HepG2 (cell line): Measurements from ENCODE around the gene ASTN2. TPM values are rescaled to one million over a fixed set of nuclear protein-coding genes. Genes with fewer than 3 reads are reported as not detected.

Experiments used
- ATAC-seq: fragments of 200-7000 bp; cut with Tn5 transposase; 3 replicates; pipeline ENCODE4 v1.9.1; 2020; ENCODE audit warnings: mild to moderate bottlenecking, moderate library complexity
- BruUV-seq: library from RNA; stranded (reverse); fragments of 400-500 nt; replicated peaks from 2 replicates; lab custom pipeline; 2021; lab: Mats Ljungman, UMichigan
- CTCF ChIA-PET: fragments of 300-600 bp; formaldehyde crosslinking; extraction: SDS; loops from one replicate; lab custom pipeline; 2021; ENCODE audit warnings: low total read pairs, inconsistent platforms, low intra/inter-chr PET ratio; lab: Yijun Ruan, JAX
- POLR2A ChIA-PET: fragments of 350-600 bp; sonication (Branson Sonifier 250); formaldehyde crosslinking; loops from one replicate; lab custom pipeline; 2020; ENCODE audit warnings: antibody characterized with exemption, inconsistent platforms; lab: Yijun Ruan, JAX
- DNase-seq: peaks from one replicate; pipeline ENCODE4 v3.0.0-alpha.2; 2015; ENCODE audit warnings: low spot score
- FAIRE-seq: peaks from 3 replicates; lab custom pipeline; 2011; peaks lifted over from hg19 to GRCh38; lab: Jason Lieb, UNC
- H2AFZ ChIP-seq: one replicate; pipeline ENCODE4 v1.6.1; 2011; ENCODE audit warnings: low read length, inconsistent platforms
- H3K27ac ChIP-seq: fragments of 300-600 bp; 3 replicates; pipeline ENCODE4 v1.8.0; 2011; ENCODE audit warnings: mixed run types, mild to moderate bottlenecking, mixed read lengths, low read length, inconsistent platforms; ENCODE audit not compliant: insufficient read depth; ENCODE audit errors: extremely low read length
- H3K27me3 ChIP-seq, 2 experiments: fragments of 200-600 bp in 1 of 2; 2 replicates in 1 of 2; 3 replicates in 1 of 2; pipeline versions ENCODE4 v1.6.0 to v1.8.0; 2011; ENCODE audit warnings: low read length in 2 of 2, mild to moderate bottlenecking in 2 of 2, moderate library complexity in 2 of 2, inconsistent platforms in 1 of 2; ENCODE audit not compliant: insufficient read depth in 2 of 2, control insufficient read depth in 1 of 2
- H3K36me3 ChIP-seq, 2 experiments: fragments of 200-600 bp in 1 of 2; replicated peaks in 1 of 2; 2 replicates in 1 of 2; 3 replicates in 1 of 2; pipeline versions ENCODE4 v1.5.1 to v1.8.0; 2011; ENCODE audit warnings: low read length in 2 of 2, inconsistent platforms in 1 of 2; ENCODE audit not compliant: insufficient read depth in 2 of 2, control insufficient read depth in 1 of 2
- H3K4me1 ChIP-seq: 2 replicates; pipeline ENCODE4 v1.5.1; 2012; ENCODE audit warnings: low read length, inconsistent platforms; ENCODE audit not compliant: insufficient read depth
- H3K4me2 ChIP-seq: 2 replicates; pipeline ENCODE4 v1.6.0; 2011; ENCODE audit warnings: low read depth, low read length, inconsistent platforms
- H3K4me3 ChIP-seq, 3 experiments: fragments of 200-600 bp in 1 of 3; sonication (generic), shearing (Covaris generic) in 1 of 3; replicated peaks in 1 of 3; 2 replicates each; pipeline ENCODE4 v1.5.1; 2011 to 2016; ENCODE audit warnings: low read length in 3 of 3, inconsistent platforms in 2 of 3, low read depth in 2 of 3, mild to moderate bottlenecking in 2 of 3, control low read depth in 1 of 3, mixed read lengths in 1 of 3; ENCODE audit not compliant: insufficient read depth in 1 of 3
- H3K79me2 ChIP-seq: one replicate; pipeline ENCODE4 v1.6.1; 2011; ENCODE audit warnings: low read length, inconsistent platforms; ENCODE audit not compliant: insufficient read depth
- H3K9ac ChIP-seq: 2 replicates; pipeline ENCODE4 v1.6.0; 2011; ENCODE audit warnings: mild to moderate bottlenecking, low read depth, low read length, inconsistent platforms; ENCODE audit not compliant: insufficient read depth
- H3K9me3 ChIP-seq: 2 replicates; pipeline ENCODE4 v1.5.1; 2012; ENCODE audit warnings: mild to moderate bottlenecking, low read length
- H4K20me1 ChIP-seq: 2 replicates; pipeline ENCODE4 v1.6.0; 2011; ENCODE audit warnings: inconsistent platforms, mild to moderate bottlenecking, low read length, moderate library complexity; ENCODE audit not compliant: insufficient read depth
- AHR ChIP-seq: IDR thresholded peaks from 2 replicates; pipeline ENCODE4 v1.6.1; 2018; ENCODE audit warnings: missing genetic modification reagents, missing compliant biosample characterization
- CC2D1A ChIP-seq: sonication (generic); formaldehyde crosslinking; IDR thresholded peaks from 2 replicates; pipeline ENCODE4 v1.8.1; 2023; ENCODE audit warnings: mild to moderate bottlenecking, missing genetic modification reagents
- DNMT1 ChIP-seq: sonication (generic); formaldehyde crosslinking; IDR thresholded peaks from 2 replicates; pipeline ENCODE4 v1.5.1; 2020; ENCODE audit warnings: mild to moderate bottlenecking, missing genetic modification reagents
- ISL2 ChIP-seq: sonication (generic); formaldehyde crosslinking; IDR thresholded peaks from 2 replicates; pipeline ENCODE4 v1.5.0; 2020; ENCODE audit warnings: missing genetic modification reagents
- MTA1 ChIP-seq: sonication (generic); formaldehyde crosslinking; IDR thresholded peaks from 2 replicates; pipeline ENCODE4 v1.4.0; 2020; ENCODE audit warnings: missing genetic modification reagents, mild to moderate bottlenecking, borderline replicate concordance
- NFE2 ChIP-seq: sonication (generic); formaldehyde crosslinking; IDR thresholded peaks from 2 replicates; pipeline ENCODE4 v1.4.0; 2020; ENCODE audit warnings: missing genetic modification reagents
- SMAD1 ChIP-seq: sonication (generic); formaldehyde crosslinking; IDR thresholded peaks from 2 replicates; pipeline ENCODE4 v1.4.0; 2020; ENCODE audit warnings: missing genetic modification reagents, low read depth, mild to moderate bottlenecking, borderline replicate concordance
- SMARCC2 ChIP-seq: fragments of 450-650 bp; IDR thresholded peaks from 2 replicates; pipeline ENCODE4 v1.6.1; 2017; ENCODE audit warnings: antibody characterized with exemption, mild to moderate bottlenecking
- TEAD2 ChIP-seq: sonication (generic); formaldehyde crosslinking; IDR thresholded peaks from 2 replicates; pipeline ENCODE4 v1.9.0; 2021; ENCODE audit warnings: missing genetic modification reagents
- ZBTB3 ChIP-seq: sonication (generic); formaldehyde crosslinking; IDR thresholded peaks from 2 replicates; pipeline ENCODE4 v1.4.0; 2020; ENCODE audit warnings: low read depth, mild to moderate bottlenecking, moderate library complexity, missing genetic modification reagents, borderline replicate concordance
- ZBTB42 ChIP-seq: sonication (generic); formaldehyde crosslinking; IDR thresholded peaks from 2 replicates; pipeline ENCODE4 v1.5.0; 2020; ENCODE audit warnings: mild to moderate bottlenecking, missing genetic modification reagents
- ZMAT5 ChIP-seq: sonication (generic); formaldehyde crosslinking; IDR thresholded peaks from 2 replicates; pipeline ENCODE4 v1.5.0; 2020; ENCODE audit warnings: mild to moderate bottlenecking, low read depth, missing genetic modification reagents, borderline replicate concordance
- ZNF33A ChIP-seq: sonication (generic); formaldehyde crosslinking; IDR thresholded peaks from 2 replicates; pipeline ENCODE4 v1.5.1; 2020; ENCODE audit warnings: missing genetic modification reagents, mild to moderate bottlenecking, moderate library complexity, borderline replicate concordance
- ZNF678 ChIP-seq: sonication (generic); formaldehyde crosslinking; IDR thresholded peaks from 2 replicates; pipeline ENCODE4 v1.4.0; 2020; ENCODE audit warnings: mild to moderate bottlenecking, missing genetic modification reagents
- ZNF841 ChIP-seq: sonication (generic); formaldehyde crosslinking; IDR thresholded peaks from 2 replicates; pipeline ENCODE4 v1.8.1; 2023; ENCODE audit warnings: missing genetic modification reagents, borderline replicate concordance
- WGBS: methylation state at CpG from one replicate; pipeline ENCODE4 v1.1.6; 2017; ENCODE audit warnings: low lambda C conversion rate; 5-methylcytosine and 5-hydroxymethylcytosine counted together
- in situ Hi-C: cut with HindIII; loops from 2 replicates; pipeline ENCODE4 v1.10.0; 2017; ENCODE audit warnings: low pct_unique_long_range_greater_than_20kb; ENCODE audit not compliant: extremely low pct_ligation_motif_present
- intact Hi-C: fragments of 100-400 bp; cut with micrococcal nuclease; formaldehyde crosslinking; loops from one replicate; pipeline ENCODE4 v1.10.0; 2022; ENCODE audit not compliant: unreplicated experiment
- polyA plus RNA-seq, 8 experiments: library from polyadenylated mRNA; depleted of rRNA in 3 of 8; stranded (reverse) in 7 of 8; unstranded in 1 of 8; fragments of >200 nt; fragmentation: Illumina TruSeq in 4 of 8; extraction: Trizol in 4 of 8; gene quantifications; 2 replicates each; pipeline versions ENCODE4 v1.2.1 to v1.2.3, GENCODE V29; 2011 to 2016; ENCODE audit warnings: low read depth in 4 of 8, missing spikeins in 1 of 8, mixed read lengths in 1 of 8; ENCODE audit not compliant: insufficient read depth in 1 of 8
- total RNA-seq, 5 experiments: library from RNA; depleted of rRNA; stranded (reverse); fragments of >200 nt; fragmentation: Illumina TruSeq; extraction: Trizol; gene quantifications; 2 replicates each; pipeline ENCODE4 v1.2.3, GENCODE V29; 2016; ENCODE audit warnings: low read depth in 1 of 5

The ASTN2 gene
- total and polyA plus RNA-seq, 2 of the 13 experiments (the other 11 are each of a cell fraction or from before 2014, with no cell fraction given): 5.2 to 13.5 TPM

- TF ChIP-seq ZNF33A (CRISPR knock-in tag) (no peak), DNMT1 (no peak)
Observed at GRCh38 chr9:116453785-116454184, 961.1 kb downstream of the ASTN2 start (continued).

DNA sequence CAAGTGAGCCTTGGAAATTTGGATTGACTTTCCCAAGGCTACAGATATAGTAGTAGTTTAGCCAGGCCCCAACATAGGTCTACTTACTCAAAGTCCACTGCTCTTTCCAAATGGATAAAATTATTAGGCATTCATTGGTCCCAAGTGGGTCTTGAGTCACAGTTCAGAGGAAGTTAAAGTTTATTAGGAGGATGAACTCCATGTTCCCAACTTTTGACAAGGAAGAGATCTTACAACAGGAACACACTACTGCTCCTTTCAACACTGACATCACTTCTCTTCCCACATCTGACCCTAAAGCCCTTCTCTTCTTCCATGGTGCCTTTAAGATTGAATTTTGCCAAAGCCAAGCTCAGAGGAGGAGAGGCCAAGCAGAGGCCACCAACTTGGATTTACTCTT is 962.2 kb downstream of the ASTN2 start:
- H3K4me2 ChIP-seq: no peak overlapping the region
- peaks cover 23% of the 10 kb centered on the region for H3K4me1 ChIP-seq
- FAIRE-seq (no peak), DNase-seq (no peak), ATAC-seq (no peak)
- no peak overlapping the region for H3K9ac ChIP-seq
- H3K9me3 ChIP-seq: peaks cover 11% of the 10 kb centered on the region
- ChIA-PET POLR2A (no interaction called here), CTCF (no interaction called here)
- no peaks in the 10 kb centered on the region for H3K79me2 ChIP-seq
- in situ Hi-C loops (no loop called here), intact Hi-C loops (no loop called here)
- TF ChIP-seq ZNF678 (CRISPR knock-in tag) (no peak), ZNF841 (CRISPR knock-in tag) (no peak), SMARCC2 (no peak), AHR (CRISPR knock-in tag) (no peak), TEAD2 (CRISPR knock-in tag) (no peak), MTA1 (CRISPR knock-in tag) (no peak), SMAD1 (no peak)
- no peaks in the 10 kb centered on the region for H4K20me1 ChIP-seq
- no peaks in the 10 kb centered on the region for H3K27me3 ChIP-seq
- BruUV-seq: no TSS peak
- no peaks in the 10 kb centered on the region for H3K36me3 ChIP-seq
- no peak overlapping the region for H3K4me3 ChIP-seq
- H3K27ac ChIP-seq: no peak overlapping the region
- no peak overlapping the region for H2AFZ ChIP-seq

- H3K27ac ChIP-seq: no peak overlapping the region
- ATAC-seq: no peak
- H3K36me3 ChIP-seq: no peaks in the 10 kb centered on the region
- H3K4me1 ChIP-seq: peaks cover 23% of the 10 kb centered on the region
- H4K20me1 ChIP-seq: no peaks in the 10 kb centered on the region
- intact Hi-C loops: no loop called here
- H3K9me3 ChIP-seq: peaks cover 11% of the 10 kb centered on the region
- BruUV-seq: no TSS peak
- 100% methylated on average over 1 of the region's 1 CpG for WGBS
- in situ Hi-C loops: no loop called here
- ChIA-PET CTCF (no interaction called here), POLR2A (no interaction called here)
- no peaks in the 10 kb centered on the region for H3K27me3 ChIP-seq
- no peak overlapping the region for H3K4me3 ChIP-seq
- no peak overlapping the region for H2AFZ ChIP-seq
- TF ChIP-seq ZBTB42 (CRISPR knock-in tag) (no peak), ZBTB3 (CRISPR knock-in tag) (no peak), CC2D1A (CRISPR knock-in tag) (no peak), ISL2 (CRISPR knock-in tag) (no peak), NFE2 (CRISPR knock-in tag) (no peak), ZMAT5 (CRISPR knock-in tag) (no peak)
- no peak overlapping the region for H3K4me2 ChIP-seq
- no peak overlapping the region for H3K9ac ChIP-seq
- H3K79me2 ChIP-seq: no peaks in the 10 kb centered on the region
- no peak for DNase-seq
- FAIRE-seq: no peak
Observed at GRCh38 chr9:116452227-116452626, 962.6 kb downstream of the ASTN2 start.
